ENCODE data around the gene SLC2A4RG.

The SLC2A4RG gene

GRCh38 chr20:63701329-63702035 is 38.1 kb upstream of the SLC2A4RG start:
- Histone ChIP-seq H3K79me2 (ENCODE audit: control insufficient read depth, insufficient read depth, low read length, unreplicated experiment) (peaks cover 15% of the 10 kb centered on the region), H3K36me3 (ENCODE audit: insufficient read depth, low read length) (peaks cover 2% of the 10 kb centered on the region; the same call in 1 of the 2 replicates), H3K4me3 (ENCODE audit: low read depth, low read length) (no peak overlapping the region), H2AFZ (ENCODE audit: low read length, unreplicated experiment) (no peak overlapping the region), H3K27ac (ENCODE audit: low read depth, low read length) (no peak overlapping the region), H3K4me1 (ENCODE audit: control insufficient read depth, insufficient read depth, low read length, unreplicated experiment) (peaks cover 49% of the 10 kb centered on the region), H3K27me3 (ENCODE audit: insufficient read depth, low read length) (no peaks in the 10 kb centered on the region)

GRCh38 chr20:63702036-63702665 is 37.4 kb upstream of the SLC2A4RG start:
- H3K4me3 ChIP-seq (ENCODE audit: low read depth, low read length), result no peak overlapping the region
- H3K27ac ChIP-seq (ENCODE audit: low read depth, low read length), result no peak overlapping the region
- H3K36me3 ChIP-seq (ENCODE audit: insufficient read depth, low read length), result peaks cover 1% of the 10 kb centered on the region; the same call in 1 of the 2 replicates
- no peak overlapping the region for H2AFZ ChIP-seq (ENCODE audit: low read length, unreplicated experiment)
- no peaks in the 10 kb centered on the region for H3K27me3 ChIP-seq (ENCODE audit: insufficient read depth, low read length)
- peaks cover 52% of the 10 kb centered on the region for H3K4me1 ChIP-seq (ENCODE audit: control insufficient read depth, insufficient read depth, low read length, unreplicated experiment)
- H3K79me2 ChIP-seq (ENCODE audit: control insufficient read depth, insufficient read depth, low read length, unreplicated experiment), result peaks cover 22% of the 10 kb centered on the region

- H3K4me1 ChIP-seq (ENCODE audit: control insufficient read depth, insufficient read depth, low read length, unreplicated experiment), result peaks cover 44% of the 10 kb centered on the region
- no peak overlapping the region for H2AFZ ChIP-seq (ENCODE audit: low read length, unreplicated experiment)
- H3K4me3 ChIP-seq (ENCODE audit: low read depth, low read length), result no peak overlapping the region
- no peak overlapping the region for H3K27ac ChIP-seq (ENCODE audit: low read depth, low read length)
- H3K27me3 ChIP-seq (ENCODE audit: insufficient read depth, low read length), result no peaks in the 10 kb centered on the region
- H3K36me3 ChIP-seq (ENCODE audit: insufficient read depth, low read length), result no peaks in the 10 kb centered on the region
- peaks cover 29% of the 10 kb centered on the region for H3K79me2 ChIP-seq (ENCODE audit: control insufficient read depth, insufficient read depth, low read length, unreplicated experiment)
These were observed 36.7 kb upstream of the SLC2A4RG start for GRCh38 chr20:63702751-63703470.

GRCh38 chr20:63703471-63703975 is 36.1 kb upstream of the SLC2A4RG start:
- Histone ChIP-seq H3K4me1 (ENCODE audit: control insufficient read depth, insufficient read depth, low read length, unreplicated experiment) (peaks cover 38% of the 10 kb centered on the region), H3K27ac (ENCODE audit: low read depth, low read length) (no peak overlapping the region), H3K27me3 (ENCODE audit: insufficient read depth, low read length) (no peaks in the 10 kb centered on the region), H3K79me2 (ENCODE audit: control insufficient read depth, insufficient read depth, low read length, unreplicated experiment) (peaks cover 35% of the 10 kb centered on the region), H2AFZ (ENCODE audit: low read length, unreplicated experiment) (no peak overlapping the region), H3K4me3 (ENCODE audit: low read depth, low read length) (no peak overlapping the region), H3K36me3 (ENCODE audit: insufficient read depth, low read length) (no peaks in the 10 kb centered on the region)

GRCh38 chr20:63703976-63704748 is 35.4 kb upstream of the SLC2A4RG start:
- Histone ChIP-seq H3K4me1 (ENCODE audit: control insufficient read depth, insufficient read depth, low read length, unreplicated experiment) (peaks cover 39% of the 10 kb centered on the region), H3K79me2 (ENCODE audit: control insufficient read depth, insufficient read depth, low read length, unreplicated experiment) (peaks cover 42% of the 10 kb centered on the region)

GRCh38 chr20:63704749-63705117 is 34.8 kb upstream of the SLC2A4RG start:
- Histone ChIP-seq H3K36me3 (ENCODE audit: insufficient read depth, low read length) (no peaks in the 10 kb centered on the region), H3K4me3 (ENCODE audit: low read depth, low read length) (no peak overlapping the region), H3K27ac (ENCODE audit: low read depth, low read length) (no peak overlapping the region), H3K79me2 (ENCODE audit: control insufficient read depth, insufficient read depth, low read length, unreplicated experiment) (peaks cover 46% of the 10 kb centered on the region), H2AFZ (ENCODE audit: low read length, unreplicated experiment) (no peak overlapping the region), H3K4me1 (ENCODE audit: control insufficient read depth, insufficient read depth, low read length, unreplicated experiment) (peaks cover 34% of the 10 kb centered on the region), H3K27me3 (ENCODE audit: insufficient read depth, low read length) (no peaks in the 10 kb centered on the region)

More at GRCh38 chr20:63703976-63704748, 35.4 kb upstream of the SLC2A4RG start:
- Histone ChIP-seq H3K36me3 (ENCODE audit: insufficient read depth, low read length) (no peaks in the 10 kb centered on the region), H3K4me3 (ENCODE audit: low read depth, low read length) (no peak overlapping the region), H3K27me3 (ENCODE audit: insufficient read depth, low read length) (no peaks in the 10 kb centered on the region), H2AFZ (ENCODE audit: low read length, unreplicated experiment) (no peak overlapping the region), H3K27ac (ENCODE audit: low read depth, low read length) (no peak overlapping the region)

GRCh38 chr20:63705232-63706026 is 34.1 kb upstream of the SLC2A4RG start:
- H3K79me2 ChIP-seq (ENCODE audit: control insufficient read depth, insufficient read depth, low read length, unreplicated experiment), result peaks cover 51% of the 10 kb centered on the region
- H3K27ac ChIP-seq (ENCODE audit: low read depth, low read length), result no peak overlapping the region
- no peak overlapping the region; the same call in 1 of the 2 replicates for H3K4me3 ChIP-seq (ENCODE audit: low read depth, low read length)
- H3K4me1 ChIP-seq (ENCODE audit: control insufficient read depth, insufficient read depth, low read length, unreplicated experiment), result peaks cover 28% of the 10 kb centered on the region
- H3K36me3 ChIP-seq (ENCODE audit: insufficient read depth, low read length), result 0 out of 2 replicates have a peak, but pooled peaks cover 2% of the 10 kb centered on the region
- no peaks in the 10 kb centered on the region for H3K27me3 ChIP-seq (ENCODE audit: insufficient read depth, low read length)
- no peak overlapping the region for H2AFZ ChIP-seq (ENCODE audit: low read length, unreplicated experiment)

- Histone ChIP-seq H3K36me3 (ENCODE audit: insufficient read depth, low read length) (peaks cover 7% of the 10 kb centered on the region), H3K4me1 (ENCODE audit: control insufficient read depth, insufficient read depth, low read length, unreplicated experiment) (peaks cover 23% of the 10 kb centered on the region), H3K27me3 (ENCODE audit: insufficient read depth, low read length) (no peaks in the 10 kb centered on the region), H3K79me2 (ENCODE audit: control insufficient read depth, insufficient read depth, low read length, unreplicated experiment) (peaks cover 58% of the 10 kb centered on the region), H3K27ac (ENCODE audit: low read depth, low read length) (peak overlapping the region; percentile 60; the same call in 1 of the 2 replicates), H3K4me3 (ENCODE audit: low read depth, low read length) (peak overlapping the region; percentile 85), H2AFZ (ENCODE audit: low read length, unreplicated experiment) (no peak overlapping the region)
These were observed 33.4 kb upstream of the SLC2A4RG start for GRCh38 chr20:63706027-63706695.

GRCh38 chr20:63706852-63707557 is 32.6 kb upstream of the SLC2A4RG start:
- no peaks in the 10 kb centered on the region for H3K27me3 ChIP-seq (ENCODE audit: insufficient read depth, low read length)
- peak overlapping the region; percentile 60 for H3K27ac ChIP-seq (ENCODE audit: low read depth, low read length)
- H3K4me1 ChIP-seq (ENCODE audit: control insufficient read depth, insufficient read depth, low read length, unreplicated experiment), result peaks cover 23% of the 10 kb centered on the region
- H3K36me3 ChIP-seq (ENCODE audit: insufficient read depth, low read length), result peaks cover 15% of the 10 kb centered on the region
- H3K79me2 ChIP-seq (ENCODE audit: control insufficient read depth, insufficient read depth, low read length, unreplicated experiment), result peaks cover 66% of the 10 kb centered on the region
- H3K4me3 ChIP-seq (ENCODE audit: low read depth, low read length), result peak overlapping the region; percentile 85
- peak overlapping the region; percentile 59 for H2AFZ ChIP-seq (ENCODE audit: low read length, unreplicated experiment)
